NCI-H1417 treated with DMSO at 0.1 percent for 48 hours (cell line): ENCODE measurements around the gene IFRD2.
"Not testable (repeated sequence)": the region's sequence is repeated elsewhere in the genome, so short reads cannot be mapped to it uniquely, and the experiment has no call there.

ENCODE experiments used
- DNase-seq: peaks from one replicate; lab custom pipeline; 2025; lab: John Stamatoyannopoulos, UW

Gene IFRD2

DNA sequence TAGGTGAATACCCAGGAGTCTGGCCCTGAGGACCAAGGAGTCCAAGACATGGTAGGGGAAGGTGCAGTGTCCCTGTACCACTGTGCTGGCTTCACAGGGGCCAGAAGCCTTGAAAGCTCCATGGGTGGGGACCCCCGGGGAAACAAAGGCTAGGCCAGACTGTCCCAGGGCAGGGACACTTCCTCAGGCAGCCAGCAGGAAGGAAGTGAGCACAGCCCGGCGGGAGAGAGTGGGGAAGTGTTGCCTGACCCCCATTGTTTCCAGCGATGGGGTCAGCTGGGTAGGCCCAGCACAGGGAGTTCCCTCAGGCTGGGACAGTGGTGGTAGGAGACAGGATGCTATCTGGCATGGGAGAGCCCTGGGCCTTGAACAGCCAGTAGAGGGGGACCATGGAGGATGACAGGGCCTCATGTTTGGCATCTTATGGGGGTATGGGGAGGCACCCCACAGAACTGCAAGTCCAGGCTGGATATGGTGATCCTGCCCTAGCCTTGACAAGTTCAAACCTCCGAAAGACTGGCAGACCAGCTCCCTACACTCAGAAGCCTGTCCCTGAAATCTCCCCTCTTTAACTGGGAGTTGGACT lies 31.5 kb upstream of the IFRD2 start:
- no peak for DNase-seq

DNA sequence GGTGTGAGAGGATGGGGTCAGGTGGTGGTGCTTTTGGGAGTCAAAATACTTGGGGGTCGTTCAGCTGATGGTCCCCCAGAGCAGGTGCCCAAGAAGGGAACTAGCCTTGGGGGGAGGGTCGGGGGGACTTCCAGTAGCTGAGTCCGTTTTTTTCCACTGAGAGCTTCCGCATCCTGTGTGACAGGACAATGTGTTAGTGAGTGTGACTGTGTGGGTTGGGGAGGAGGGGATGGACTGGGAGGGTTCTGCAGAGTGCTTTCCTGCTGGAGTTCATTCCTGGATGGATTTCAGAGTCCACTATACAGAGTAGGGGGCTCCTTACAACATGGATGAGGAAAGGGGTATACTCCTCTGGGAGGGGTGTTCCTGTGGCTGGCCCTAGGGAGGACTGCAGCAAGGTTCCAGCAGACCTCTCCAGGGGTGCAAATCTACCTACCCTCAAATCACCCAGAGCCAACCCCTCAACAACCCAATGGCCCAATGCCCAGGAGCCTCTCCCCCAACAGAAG lies 30.9 kb upstream of the IFRD2 start:
- no peak for DNase-seq

DNA sequence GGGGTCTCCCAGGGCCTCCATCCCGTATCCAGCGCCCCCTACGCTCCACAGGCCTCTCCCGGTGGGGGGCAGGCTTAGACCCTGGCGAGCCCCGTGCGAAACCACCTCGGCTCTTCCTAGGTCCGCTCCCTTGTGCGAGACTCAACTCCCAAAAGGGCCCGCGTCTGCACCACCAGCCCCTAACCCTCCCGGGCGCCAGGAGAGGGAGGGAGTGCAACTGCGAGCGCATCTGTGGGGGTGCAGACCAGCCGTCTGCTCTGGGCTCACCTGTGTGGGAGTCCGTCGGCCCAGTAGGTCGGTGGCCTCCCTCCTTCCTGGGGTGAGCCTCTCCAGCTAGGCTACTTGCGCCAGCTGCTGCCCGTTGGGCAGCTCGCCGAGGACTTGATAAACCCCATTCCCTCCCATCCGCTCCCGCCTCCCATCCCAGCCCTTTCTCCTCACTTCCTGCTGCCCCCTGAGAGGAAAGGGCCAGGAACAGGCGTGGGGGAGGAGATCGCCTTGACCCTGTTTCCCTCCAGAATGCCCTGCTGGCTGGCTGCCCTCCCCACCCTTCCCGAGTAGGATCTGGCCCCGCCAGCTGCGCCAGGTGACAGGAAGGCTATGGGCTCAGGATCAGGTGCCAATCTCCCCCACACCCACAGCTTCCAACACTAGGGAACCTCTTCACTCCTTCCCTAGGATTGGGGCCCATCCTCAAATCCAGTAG lies 30.3 kb upstream of the IFRD2 start, which contains the start of gene HYAL2:
Gene HYAL2 (minus strand): TSS at position 360 of the 706 bp plus-strand sequence. CDS start 2,256 bp downstream, outside the sequence.
- DNase-seq, result no peak

DNA sequence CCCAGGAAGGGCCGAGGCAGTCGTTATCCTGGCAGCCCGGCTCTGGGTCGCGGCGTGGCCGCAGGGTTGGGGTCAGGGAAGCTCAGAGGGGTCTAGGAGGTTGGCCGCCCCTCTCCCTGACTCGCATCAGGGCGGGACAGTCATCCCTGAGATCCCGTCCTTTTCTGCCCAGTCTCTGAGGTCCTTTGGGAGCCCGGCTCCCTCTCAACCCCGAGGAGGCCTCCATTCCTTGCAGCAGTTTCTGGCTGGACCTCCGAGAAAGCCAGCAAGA lies 29.8 kb upstream of the IFRD2 start:
- no peak for DNase-seq

DNA sequence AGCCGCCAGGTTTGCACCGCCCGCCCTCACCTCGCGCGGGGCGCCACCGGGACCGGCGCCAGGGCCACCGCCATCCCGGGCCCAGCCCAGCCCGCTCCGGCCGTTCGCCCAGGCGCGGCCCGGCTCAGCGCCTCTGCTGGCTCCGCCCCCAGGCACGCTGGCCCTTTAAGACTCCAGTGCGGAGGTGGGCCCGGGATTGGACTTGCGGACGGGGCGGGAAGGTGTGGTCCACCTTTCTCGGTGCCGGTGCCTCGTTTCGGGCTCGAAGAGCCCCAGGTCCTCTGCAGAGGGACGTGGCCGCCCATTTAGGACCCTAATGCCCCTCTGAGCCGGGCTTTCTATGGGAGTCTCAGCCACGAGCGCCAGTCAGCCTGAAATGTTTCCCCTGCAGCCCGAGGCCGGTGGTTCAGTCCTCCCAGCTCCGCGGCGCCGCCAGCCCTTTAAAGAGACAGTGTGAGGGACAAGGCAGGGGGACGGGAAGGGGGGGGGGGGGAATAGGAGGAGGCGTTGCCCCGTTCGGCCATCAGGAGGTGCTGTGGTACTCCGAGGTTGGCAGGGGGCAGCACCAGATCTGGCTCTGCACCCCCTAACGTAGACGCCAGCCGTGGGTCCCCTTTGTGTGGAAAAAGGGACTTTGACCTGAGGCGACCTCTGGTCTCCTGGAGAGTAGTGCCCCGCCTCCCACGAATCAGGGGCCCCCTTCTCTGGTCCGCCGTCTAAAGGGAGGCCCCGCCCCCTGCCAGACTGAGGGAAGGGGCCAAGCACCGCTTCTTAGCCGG lies 29.3 kb upstream of the IFRD2 start:
- no peak for DNase-seq

DNA sequence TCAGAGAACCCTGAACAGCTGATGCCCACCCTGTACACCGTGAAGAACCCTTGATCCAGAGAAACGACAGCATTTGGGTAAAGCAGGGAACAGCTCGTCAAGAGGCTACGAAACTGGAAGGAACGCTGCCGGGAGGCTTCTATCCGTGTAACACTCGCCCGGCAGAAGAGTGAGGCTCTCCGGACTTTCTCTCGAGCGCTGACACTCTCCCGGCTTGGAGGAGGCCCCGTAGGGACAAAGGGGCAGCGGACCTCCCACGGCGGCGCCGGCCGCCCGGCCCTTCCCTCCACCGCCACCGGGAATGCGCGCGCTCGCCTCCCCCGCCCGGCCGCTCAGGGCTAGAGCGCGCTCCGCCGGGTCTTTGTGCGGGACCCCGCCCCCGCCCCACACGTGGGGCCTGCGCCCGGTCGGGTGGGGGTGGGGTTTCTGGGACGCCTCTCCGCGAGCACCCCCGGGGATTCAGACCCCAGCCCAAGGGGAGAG lies 28.7 kb upstream of the IFRD2 start:
- DNase-seq, result no peak

DNA sequence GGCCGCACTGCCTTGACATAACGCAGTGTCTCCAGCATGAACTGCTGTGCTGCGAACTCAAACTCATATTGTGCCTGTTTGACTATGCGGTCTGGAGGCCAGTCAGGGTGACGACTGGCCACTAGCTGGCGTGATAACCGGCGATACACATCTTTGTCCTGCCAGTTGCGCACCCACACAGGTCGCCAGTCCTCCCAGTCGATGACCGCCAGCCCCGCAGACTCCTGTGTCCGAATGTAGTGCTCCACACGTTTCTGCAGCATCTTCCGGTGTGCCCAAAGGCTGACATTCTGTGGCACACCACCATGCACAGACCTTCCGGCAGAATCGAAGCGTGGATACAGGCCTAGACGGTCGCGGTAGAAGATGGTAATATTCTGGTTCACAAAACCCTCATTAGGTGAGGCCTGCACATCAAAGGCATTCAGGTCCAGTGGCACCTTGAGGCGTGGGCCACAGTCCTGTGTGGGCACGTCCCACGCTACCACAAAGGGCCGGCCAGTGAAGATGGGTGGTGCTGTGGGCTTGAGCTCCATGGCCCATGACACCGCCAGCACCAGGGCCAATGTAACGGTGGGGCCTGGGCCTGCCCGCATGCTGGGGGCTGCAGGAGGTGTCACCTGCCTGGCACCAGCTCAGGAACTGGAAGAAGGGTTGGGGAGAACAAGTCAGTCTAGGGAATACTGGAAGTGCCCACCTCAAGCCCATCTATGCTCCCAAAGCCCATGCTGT lies 27.8 kb upstream of the IFRD2 start:
- no peak for DNase-seq

DNA sequence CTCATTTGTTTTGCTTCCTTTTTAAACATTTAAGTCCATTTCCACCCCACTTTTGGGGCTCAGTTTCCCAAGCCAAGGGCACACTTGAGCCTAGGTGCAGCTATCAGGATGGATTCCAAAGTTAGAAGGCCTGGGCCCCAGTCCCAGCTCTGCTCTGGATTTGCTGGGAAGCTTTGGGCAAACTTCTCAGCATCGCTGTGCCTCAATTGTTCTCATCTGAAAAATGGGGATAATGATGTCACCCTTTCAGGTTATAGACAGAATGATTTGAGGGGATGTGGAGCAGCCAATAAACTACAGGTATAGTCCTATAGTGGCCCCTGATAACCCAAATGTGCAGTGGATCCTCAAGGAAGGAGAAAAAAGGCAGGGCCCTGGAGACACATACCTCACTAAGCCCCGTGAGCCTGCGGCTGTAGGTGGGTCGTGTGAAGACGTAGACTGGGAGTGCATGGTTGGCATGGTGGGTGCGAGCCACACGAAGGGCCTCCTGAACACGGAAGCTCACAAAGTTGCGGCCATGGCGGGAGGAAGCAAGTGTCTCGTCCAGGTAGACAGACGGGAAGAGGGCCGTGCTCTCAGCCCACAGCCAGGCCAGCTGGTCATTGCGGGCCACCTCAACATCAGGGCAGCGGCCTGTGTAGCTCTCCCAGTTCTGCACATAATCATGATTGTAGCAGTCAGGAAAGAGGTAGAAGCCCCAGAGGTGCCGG lies 27.1 kb upstream of the IFRD2 start:
- no peak for DNase-seq

DNA sequence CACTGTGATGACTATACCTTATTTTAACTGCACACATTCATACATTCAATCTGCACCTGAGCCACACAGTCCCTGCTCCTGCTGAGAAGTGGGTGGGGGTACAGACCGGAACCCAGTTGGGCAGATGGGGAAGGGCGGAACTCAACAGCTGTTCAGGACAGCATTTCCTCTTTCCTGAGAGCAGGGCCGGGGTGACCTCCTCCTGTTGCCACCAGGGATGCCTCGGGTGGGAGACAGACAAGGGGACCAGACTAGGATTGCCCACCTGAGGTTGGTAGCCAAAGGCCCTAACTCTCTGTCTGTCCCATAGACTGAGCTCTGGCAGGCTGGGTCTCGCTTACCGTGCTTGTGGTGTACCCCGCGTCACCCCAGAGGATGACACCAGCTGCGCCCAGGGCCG lies 26.4 kb upstream of the IFRD2 start:
- DNase-seq, result no peak

DNA sequence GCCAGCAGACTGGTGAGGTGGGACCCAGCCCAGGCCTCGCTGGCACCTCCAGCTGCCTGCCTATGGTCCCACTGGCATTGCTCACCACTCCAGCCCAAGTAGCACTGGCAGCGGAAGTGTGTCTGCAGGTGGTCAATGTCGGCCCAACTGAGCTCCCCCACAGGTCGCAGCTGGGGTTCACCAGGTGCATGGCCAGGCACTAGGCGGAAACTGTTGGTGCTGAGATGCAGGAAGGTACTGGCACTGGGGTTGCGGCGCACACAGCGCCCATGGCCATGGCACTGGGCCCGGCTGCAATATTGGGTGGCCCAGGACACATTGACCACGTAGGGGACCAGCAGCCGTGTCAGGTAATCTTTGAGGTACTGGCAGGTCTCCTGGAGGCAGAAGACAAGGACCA lies 25.9 kb upstream of the IFRD2 start:
- DNase-seq, result no peak

DNA sequence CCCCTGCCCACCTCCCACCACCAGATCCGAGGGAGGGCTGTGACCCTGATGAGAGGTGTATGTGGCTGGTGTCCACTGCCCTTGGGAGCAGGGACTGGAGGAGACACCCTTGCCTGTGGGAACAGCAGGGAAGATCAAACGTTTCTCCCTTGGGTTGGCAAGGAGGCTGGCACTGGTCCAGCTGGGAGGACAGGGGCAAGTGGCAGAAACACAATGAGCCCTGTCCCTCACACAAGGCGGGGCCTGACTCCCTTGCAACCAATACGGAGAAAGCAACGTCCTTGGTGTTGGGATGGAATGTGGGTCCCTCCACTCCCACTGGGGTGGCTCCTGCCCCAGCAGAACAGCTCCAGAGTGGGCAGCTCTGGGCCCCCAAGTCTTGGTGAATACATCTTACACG lies 25.1 kb upstream of the IFRD2 start:
- no peak for DNase-seq

DNA sequence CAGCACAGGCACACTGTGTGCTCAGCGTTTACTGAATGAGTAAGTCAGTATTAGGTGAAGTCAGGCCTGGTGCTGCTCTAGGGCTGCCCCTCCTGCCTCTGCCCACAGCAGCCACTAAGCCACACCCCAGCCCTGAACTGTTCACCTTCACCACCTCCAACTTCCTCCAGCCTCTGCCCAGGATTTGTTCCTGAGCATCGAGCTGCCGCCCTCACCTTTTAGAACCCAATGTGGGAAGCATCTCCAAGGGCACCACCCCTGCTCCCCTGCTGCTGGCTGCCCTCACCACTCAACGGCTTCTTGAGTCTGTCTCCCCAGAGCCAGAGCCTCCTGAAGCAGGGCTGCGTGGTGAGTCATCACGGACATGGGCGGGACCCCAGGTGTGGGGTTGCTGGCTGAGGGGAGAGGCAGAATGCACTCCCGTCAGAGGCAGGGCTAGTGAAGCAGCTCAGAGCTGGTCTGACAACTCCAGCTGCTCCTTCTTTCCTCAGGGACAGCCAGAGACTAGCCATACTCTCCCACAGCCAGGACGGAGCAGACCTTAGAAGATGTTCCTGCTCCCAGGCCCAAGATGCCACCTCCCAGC lies 24.5 kb upstream of the IFRD2 start:
- no peak for DNase-seq

DNA sequence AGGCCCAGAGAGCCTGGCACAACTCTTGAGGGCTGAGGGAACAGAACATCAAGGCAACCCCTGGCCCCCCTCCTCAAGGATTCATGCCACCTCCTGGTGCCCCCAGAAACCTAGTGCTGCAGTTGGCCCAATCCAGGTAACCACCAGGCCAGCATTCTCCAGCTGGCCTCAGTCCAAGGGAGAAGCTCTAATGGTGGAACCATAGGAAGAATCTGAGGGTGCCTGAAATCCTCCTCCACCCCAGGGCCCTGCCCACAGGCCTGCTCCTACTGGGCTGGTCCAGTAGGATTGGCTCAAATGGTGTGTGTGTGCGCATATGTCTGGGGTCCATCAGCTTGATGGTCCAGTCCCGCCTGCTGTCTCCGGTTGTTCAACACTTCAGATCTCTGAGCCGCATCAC lies 22.6 kb upstream of the IFRD2 start:
- DNase-seq, result no peak

DNA sequence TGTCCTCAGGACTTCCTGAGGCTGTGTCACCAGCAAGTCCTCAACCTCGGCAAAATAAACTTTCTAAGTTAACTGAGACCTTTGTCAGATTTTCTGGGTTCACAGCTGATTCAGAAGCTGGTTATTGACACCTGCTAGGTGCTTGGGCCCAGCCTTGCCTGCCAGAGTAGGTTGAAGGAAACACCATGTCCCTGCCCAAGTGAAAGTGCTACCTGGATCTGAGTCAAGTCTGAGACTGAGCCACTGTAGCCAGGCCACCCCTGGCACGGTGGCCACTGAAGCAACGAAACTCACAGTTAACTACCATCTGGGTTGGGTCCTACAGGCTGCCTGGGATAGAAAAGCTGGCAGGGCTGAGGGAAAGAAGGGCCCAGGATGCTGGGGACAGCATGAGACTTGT lies 22.1 kb upstream of the IFRD2 start:
- DNase-seq, result no peak

DNA sequence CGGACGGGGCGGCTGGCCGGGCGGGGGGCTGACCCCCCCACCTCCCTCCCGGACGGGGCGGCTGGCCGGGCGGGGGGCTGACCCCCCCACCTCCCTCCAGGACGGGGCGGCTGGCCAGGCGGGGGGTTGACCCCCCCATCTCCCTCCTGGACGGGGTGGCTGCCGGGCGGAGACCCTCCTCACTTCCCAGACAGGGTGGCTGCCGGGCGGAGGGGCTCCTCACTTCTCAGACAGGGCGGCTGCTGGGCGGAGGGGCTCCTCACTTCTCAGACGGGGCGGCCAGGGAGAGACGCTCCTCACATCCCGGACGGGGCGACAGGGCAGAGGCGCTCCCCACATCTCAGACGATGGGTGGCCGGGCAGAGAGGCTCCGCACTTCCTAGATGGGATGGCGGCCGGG lies 19.8 kb upstream of the IFRD2 start:
- DNase-seq, result not testable (repeated sequence)

DNA sequence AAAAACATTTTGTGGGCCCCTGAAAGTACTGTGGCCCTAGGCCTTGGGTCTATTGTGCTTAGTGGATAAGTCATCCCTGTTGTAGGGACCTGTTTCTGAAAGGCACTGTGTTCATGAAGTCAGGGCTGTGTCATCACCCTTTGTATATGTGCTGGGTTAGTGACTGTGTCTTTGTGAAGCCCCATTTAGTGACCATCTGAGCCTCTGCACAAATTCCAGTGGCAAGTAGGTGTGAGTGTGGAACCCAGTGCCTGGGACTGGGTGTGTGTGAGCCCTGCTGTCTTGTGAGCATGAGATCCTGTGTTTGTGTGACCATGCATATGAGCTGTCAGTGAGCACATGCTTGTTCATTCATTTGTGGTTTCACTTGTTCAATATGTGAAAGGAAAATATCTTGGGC lies 12.4 kb upstream of the IFRD2 start:
- DNase-seq, result no peak

DNA sequence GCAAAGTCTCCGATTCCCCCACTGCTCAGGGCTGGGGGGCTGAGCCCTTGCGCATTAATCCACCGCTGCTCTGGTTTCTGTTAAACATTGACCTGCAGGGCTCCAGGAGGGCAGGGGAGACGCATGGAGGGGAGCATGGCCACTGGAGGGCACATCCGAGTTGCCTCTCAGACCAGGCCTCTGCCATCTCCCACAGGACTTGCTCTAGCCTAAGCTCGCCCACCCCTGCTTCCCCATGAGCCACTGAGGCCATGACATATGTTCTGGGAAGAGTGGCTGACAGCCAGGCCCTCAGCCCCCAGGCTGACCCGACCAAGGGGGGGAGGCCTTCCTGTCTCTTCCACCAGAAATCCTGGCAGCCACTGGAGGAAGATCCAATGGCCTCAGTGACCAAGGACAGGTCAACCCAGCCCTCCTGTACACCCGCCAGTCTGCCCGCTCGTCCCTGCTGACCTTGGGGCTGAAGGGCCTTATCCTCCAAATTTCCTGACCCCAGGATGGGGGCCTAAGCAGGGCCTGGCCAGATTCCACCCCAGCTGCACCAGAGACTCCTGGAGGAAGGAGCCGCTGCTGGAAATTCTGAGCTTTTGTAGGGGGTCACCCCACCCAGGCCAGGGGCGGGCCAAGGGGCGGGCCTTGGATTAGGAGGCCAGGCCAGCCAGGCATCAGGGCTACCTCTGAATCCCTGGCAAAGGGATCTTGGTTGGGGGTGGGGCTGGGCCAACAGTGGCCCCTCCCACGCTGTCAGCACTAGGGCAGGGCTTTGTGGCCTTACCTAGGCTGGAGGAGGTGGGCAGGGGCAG lies 11.0 kb upstream of the IFRD2 start, which contains the start of gene HYAL1:
Gene HYAL1 (minus strand): TSS at position 562 of the 803 bp plus-strand sequence. CDS start 618 bp downstream, outside the sequence.
- DNase-seq, result no peak

DNA sequence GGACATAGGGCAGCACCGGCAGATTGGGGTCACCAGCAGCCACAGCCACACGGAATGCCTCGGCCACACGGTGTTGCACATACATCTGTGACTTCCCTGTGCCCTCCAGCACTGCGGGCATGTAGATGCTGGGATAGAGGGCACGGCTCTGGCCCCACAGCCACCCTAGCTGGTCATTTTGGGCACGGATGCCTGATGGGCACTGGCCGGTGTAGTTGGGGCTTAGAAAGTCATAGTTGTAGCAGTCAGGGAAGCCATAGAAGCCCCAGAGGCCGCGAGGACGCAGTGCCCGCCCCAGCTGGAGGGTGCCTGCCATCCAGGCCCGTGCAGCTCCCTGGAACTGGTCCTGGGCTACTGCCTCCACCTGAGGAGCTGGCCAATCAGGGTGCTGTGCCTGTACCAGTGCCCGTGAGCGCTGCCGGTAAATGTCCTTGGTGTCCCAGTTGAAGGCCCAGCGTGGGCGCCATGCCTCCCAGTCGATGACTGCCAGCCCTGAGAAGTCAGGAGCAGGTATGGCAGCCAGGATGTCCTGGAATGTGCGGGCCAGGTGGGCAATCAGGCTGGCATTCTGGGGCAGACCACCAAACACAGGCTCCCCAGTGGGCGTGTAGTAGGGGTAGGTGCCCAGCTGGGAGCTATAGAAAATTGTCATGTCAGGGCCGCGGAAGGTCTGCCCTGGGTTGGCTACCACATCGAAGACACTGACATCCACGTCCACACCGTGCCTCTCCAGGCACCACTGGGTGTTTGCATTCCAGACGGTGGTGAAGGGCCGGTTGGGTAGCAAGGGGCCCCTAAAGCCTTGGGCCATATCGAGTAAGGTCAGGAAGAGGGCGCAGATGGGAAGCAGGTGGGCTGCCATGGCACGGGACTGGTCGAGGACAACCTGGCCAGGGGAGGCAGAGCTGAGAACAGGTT lies 10.1 kb upstream of the IFRD2 start:
- no peak for DNase-seq

DNA sequence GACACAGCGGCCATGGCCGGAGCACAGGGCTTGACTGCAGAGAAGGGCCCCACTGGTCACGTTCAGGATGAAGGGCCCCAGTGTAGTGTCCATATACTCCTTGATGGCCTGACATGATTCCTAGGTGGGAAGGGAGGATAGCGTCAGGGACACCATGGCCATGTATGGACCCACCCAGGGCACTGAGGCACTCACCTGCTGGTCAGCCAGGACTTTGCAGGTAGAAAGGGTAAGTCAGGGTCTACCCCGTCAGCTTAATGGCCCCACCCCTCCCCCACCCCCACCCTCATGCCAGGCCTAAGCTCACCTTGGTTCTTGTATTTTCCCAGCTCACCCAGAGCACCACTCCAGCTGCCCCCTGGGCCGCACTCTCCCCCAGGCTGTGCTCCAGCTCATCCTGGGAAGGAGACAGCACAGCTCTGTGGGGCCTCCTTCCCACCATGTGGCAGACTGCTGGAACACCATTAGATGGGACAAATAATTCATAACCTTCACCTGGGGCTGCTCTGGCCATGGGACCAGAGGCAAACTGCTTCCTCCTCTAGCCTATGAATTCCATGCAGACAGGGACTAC lies 8.5 kb upstream of the IFRD2 start:
- DNase-seq, result no peak
